GM18861 (cell line): ENCODE data around the gene SHH.
"Not testable (repeated sequence)": the region's sequence is repeated elsewhere in the genome, so short reads cannot be mapped to it uniquely, and the experiment has no call there.

Experiments
- ATAC-seq: cut with Tn5 transposase; IDR thresholded peaks from one replicate; pipeline ENCODE4 v1.9.1; 2021; ENCODE audit not compliant: unreplicated experiment

Gene SHH

DNA sequence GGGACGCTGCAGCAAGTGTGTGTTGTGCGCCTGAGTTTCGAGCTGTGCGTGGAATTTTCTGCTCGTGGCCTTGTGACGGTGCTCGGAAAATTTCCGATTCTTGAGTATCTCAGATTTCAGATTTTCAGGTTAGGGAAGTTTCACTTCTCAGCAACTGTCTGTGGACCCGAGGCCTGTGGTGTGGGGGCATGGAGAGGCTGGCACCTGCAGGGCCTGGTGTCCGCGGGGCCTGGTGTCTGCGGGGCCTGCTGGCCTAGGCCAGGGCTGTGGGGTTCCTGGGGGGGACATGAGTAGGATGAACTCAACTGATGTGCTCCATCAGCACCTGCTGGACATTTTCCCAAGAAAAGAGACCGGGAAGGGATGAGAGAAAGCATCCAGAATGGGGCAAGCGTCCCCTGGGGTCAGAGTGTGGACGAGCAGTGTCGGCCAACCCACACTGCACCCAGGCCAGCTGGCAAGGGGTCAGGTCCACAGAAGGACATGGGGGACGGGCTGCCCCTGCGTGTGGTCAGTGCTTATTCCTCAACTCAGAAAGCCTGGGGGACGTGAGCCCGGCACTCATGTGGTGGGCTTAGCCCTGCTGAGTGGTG is 31.3 kb upstream of the SHH start:
- ATAC-seq = no peak

DNA sequence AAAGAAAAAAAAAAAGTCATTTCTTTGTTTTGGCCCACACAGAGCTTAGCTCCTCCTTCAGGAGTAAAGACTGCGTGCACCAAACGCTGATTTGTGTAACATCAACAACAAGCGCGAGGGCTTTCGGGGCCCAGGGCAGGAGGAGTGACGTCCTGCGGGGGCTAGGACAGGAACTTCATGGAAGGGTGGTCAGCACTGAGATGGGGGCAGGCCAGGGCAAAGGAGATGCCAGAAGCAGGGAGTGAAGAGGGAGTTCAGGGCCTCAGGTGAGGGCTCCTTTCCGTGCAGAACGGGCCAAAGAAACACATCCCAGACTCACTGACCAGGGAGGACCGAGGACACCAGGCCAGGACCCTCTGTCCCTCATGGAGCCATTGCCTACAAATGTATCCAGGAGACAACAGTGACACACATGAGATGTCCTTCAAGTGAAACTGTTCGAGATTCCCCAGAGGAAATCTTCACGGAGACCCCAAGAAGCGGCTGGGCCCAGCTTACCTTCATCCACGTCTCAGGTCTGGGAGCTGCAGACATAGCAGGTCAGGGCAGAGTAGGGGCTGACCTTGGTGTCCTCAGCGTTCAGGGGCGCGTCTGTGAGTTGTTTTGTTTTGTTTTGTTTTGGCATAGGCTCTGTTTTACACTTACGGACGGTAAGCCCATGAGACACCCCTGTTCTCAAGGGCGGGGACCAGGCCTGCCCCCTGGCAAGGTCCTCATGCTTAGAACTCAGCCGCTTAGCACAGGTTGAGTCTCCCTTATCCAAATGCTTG is 30.4 kb upstream of the SHH start:
- ATAC-seq = no peak

DNA sequence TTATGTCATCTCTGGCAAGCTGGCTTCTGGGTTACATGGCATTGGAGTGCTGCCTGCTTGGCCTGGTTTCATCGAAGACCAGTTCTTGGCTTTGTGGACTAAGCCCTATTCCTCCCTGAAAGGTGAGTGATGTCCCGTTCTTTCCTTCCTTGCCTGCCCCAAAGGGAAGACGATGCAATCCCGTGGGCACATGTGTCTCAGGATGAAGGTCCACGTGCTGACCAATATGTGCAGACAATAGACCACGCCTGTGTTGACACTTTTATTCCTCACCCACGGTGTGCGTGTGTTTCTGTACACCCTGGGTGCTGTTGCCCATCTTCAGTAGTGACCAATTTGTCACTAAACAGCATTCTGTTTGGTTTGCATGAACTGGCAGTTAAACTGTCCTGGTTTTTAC is 28.6 kb upstream of the SHH start:
- ATAC-seq = no peak

DNA sequence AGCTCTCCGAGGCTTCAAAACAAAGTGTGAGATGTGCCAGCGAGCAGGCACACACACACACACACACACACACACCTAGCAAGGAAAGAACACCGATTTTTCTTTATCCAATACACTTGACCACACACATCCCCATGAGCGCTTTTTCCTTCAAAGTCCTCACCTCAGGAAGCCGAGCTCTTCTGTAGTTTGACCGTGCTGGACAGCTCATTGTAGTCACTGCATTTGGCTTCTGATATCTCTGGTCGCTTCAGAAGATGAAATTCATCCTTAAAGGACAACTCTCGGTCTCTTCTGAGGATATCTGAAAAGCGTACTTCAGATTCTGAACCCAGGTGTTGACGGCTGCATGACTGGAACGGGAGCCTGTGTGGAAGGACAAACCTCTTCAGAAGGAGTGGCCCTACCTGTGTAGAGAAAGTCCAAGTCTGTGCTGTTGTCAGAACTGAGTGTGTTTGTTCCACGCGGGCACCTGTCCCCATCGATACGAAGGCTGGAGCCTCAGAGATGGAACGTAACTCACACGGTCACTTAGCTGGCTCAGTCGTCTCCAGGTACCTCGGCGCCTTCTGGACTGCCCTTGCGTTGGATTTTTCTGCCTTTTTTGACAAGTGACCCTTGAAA is 28.1 kb upstream of the SHH start:
- ATAC-seq = no peak

DNA sequence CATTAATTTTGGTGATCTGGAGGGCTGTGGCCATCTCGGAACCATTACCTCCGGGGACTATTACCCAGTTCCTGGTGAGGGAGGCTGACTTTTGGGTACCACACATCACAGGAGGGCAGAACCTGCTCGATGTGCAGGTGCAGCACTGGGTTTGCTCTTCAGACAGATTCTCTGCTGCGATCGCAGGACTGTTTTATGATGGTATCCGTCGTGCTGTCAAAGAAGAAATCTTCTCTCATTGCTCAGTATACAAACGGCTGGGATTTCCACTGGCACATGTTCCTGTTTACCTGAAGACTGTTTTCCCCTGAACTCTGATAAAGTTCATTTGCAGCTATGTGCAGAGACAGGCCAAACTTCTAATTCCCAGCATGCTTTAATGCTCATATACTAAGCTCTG is 27.2 kb upstream of the SHH start:
- ATAC-seq = no peak

DNA sequence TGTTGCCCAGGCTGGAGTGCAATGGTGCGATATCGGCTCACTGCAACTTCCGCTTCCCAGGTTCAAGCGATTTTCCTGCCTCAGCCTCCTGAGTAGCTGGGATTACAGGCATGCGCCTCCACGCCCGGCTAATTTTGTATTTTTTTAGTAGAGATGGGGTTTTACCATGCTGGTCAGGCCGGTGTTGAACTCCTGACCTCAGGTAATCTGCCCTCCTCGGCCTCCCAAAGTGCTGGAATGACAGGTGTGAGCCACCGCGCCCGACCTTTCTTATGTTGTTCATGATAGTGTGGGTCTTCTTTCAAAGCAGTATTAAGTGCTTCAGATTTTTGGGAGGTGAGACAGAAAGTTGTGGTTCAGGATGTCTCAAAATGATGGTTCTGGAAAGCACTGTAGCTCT is 26.0 kb upstream of the SHH start:
- not testable (repeated sequence) for ATAC-seq

DNA sequence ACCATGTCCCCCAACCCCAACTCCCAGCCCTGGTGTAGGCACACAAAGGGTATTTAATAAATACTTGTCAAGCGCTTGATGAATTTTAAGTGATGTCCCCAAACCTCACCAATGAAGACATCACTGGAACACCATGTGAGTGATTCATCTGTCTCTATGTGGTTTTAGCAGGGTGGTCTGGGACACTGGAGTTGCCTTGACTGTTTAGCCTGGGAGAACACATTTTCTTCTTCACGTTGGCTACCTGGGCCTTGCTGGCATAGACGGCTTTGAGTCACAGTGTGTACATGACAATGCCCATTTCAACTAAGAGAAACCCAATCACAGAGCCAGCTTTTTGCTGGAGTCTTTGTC is 24.8 kb upstream of the SHH start:
- no peak for ATAC-seq

DNA sequence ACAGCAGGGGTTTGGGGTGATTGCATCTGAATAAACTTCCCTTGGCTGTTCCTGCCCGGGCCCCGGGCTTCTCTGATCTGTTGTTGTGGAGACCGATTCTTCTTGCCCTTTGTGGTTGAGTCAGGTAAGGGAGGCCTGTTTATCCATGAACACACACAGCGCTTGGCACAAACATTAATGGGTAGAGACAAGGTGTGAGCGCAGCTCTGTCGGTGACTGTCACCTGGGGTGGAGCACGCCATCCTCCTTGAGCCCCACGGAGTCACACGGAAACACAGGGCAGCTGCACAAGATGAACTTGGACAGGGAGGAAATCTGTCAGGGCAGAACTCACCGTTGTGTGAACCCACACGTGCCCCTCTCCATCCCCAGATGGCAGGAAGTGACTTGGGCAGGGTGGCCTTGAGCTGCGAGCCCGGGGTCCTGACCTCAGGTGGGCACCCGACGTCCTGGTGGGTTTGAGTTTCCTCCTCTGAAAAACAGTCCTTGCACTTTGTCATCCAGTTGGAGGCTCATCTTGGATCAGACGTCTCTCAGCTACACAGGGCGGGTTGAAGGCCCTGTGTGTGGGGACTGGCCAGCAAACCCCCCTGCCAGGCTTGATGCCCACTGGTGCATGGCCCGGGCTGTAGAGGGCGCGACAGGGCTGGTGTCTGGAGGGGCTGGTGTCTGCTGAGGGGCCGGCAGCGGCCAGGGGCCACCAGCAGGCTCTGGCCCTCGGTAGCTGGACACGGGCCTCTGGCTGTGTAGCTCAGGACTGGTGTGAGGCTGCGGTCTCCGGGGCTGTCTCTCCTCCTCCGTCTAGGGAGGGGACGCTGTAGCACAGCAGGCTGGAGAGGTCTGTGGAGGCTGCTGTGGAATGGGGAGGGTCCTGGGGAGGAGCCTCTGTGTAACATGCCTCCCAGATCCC is 24.2 kb upstream of the SHH start:
- ATAC-seq = no peak

DNA sequence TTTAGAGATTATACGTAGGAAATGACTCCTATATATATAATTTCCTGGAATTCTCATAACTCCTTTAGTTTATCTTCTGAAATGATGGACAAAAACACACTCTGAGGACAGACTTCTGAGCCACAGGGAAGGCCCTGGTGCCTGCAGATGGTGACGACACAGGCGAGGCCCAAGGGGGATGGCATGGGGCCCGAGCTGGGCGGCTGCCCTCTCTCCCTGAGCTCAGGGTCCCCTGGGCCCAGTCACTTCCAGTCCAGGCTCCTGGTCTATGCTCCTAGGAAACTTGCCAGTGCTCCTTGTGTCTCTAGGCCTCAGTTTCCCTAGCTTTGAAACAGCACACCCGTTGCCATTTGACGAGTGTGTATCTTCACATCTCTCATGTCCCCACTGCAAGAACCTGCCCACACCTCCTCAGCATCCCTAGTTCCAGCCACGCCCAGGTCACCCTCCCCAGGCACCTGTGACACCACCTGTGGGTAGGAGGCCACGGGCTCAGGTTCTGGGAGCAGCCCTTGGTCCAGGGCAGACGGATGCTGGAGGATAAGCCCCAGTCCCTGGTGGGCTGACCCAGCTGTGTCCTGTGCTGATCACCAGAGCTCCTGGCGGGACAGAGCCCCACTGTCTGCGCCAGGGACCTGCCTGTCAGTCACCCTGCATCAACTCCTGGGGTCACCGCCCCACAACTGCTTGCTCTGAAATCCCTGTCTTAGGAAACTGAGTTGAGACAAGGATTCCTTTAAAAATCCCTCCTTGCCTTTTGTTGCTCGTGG is 23.4 kb upstream of the SHH start:
- ATAC-seq = no peak

DNA sequence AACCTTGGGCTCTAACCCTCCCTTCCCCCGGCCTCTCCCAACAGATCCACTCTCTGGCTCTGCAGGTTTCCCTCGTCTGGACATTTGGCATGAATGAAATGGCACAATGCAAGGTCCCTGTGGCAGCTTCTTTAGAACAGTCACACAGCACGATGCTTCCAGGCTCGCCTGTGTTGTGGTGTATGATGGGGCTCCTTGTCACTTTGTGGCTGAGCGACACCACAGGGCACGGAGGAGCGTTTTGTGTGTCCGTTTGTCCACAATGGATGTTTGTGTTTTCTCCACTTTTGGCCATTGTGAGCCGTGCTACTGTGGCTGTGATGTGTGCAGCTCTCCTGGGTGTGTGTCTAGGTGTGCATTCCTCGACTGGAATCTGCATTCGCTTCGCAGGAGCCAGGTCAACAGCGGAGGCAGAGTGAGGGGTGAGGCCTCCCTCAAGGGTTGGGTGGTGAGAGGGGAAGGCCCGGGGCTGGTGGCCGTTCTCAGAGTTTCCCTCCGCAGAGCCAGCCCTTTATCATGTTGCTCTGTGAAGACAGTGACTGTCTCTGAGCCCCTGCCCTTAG is 22.3 kb upstream of the SHH start:
- no peak for ATAC-seq

DNA sequence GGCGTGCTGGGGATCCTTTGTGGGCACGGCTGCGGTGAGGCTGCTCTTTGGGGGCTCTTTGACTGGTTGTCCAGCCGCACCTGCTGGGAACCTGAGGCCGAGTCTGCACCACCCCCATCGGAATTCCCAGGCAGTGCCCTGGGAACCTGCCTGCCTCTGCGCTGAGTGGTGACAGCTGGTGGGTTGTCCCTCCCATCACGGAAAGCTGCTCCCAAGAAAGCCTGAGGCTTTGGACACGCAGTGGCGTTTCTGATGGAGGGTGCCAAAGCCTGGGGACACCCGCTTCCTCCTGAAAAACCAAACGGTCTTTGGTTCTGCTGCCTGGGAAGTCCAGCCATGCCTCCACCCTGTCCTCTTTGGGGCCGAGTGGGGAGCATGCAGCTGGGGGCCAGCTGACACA is 21.4 kb upstream of the SHH start:
- no peak for ATAC-seq

DNA sequence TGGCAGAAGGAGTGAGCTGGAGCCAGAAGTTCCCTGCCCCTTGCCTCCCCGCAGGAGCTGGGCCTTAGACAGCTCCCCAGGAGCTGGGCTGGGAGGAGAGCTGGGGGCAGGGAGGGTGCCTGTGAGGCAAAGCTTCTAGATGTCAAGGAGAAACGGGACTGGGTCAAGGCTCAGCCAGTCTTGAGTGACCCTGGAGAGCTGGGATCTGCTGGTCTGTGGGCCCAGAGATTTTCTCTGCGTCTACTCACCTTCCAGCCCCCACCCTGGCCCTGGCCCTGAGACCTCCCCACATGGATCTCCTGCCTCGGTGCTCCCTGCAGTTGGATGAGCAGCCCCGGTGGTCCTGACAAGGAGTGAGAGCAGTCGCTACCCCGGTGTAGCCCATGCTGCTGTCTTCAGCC is 20.3 kb upstream of the SHH start:
- ATAC-seq = no peak

DNA sequence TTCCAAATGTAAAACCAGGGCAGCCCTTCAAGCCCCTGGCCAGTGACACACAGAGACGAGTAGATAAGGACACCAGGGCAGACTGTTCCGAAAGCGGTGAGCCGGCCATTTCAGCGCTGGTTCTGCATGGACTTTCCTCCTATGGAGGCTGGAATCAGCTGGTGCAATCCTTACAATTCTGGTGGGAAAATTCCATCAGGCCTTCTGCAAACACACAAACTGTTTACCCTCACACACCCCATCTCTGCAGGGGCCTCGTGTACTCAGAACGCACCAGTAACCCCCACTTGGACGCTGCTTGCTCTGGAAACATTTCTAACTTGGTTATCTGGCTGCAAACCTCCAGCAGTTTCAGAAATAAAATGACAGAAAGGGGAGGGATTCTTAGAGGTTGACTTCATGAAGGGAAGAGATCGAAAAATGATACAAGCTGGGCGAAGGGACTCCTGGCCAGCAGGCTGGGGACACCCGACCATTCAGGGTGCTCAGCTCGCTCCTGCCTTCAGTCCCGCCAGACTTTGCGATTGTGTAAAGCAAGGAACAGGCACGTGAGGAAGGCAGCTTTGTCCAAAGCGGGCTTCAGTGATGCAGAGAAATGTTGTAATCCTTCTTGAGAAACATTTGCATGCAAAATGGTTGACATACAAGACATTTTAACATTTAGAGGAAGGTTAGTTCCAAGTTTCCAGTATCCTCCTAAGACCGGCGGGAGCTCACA is 19.7 kb upstream of the SHH start:
- no peak for ATAC-seq

DNA sequence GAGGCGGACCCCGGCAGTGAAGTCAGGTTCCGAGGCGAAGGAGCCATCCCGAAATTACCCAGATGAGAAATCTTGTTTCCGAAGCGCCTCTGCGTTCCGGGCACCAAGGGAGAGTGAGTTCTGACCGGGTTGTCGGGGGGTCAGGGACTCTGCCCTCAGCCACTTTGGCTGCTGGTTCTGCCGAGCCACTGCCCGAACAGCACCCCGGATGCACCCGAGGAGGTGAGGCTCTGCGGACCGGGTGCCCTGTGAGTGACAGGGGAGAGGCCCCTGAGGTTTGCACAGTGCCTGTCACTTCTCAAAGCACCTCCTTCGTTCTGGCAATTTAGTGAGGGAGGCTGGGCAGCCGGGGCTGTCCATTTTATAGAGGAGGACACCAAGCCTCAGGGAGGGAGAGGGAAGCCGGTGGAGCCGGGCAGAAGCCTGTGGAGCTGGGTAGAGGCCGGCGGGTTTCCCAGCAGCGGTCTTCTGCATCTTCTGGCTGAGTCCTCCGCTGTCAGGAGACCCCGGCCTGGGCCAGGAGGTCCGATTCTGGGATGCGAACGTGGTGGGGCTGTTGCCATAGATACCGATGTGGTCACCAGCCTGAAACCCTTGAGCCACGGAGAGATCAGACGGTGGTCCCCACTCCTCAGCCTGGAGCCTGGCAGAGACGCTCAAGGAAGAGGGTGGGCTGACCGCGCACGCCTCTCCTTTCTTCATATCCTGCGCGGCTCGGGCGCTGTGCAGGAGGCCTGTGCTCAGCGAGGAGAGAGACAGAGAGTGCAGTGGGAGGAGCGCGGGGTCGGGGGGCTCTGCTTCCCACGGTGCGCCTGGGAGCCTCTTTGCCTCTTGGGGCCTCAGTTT is 18.9 kb upstream of the SHH start:
- no peak for ATAC-seq

DNA sequence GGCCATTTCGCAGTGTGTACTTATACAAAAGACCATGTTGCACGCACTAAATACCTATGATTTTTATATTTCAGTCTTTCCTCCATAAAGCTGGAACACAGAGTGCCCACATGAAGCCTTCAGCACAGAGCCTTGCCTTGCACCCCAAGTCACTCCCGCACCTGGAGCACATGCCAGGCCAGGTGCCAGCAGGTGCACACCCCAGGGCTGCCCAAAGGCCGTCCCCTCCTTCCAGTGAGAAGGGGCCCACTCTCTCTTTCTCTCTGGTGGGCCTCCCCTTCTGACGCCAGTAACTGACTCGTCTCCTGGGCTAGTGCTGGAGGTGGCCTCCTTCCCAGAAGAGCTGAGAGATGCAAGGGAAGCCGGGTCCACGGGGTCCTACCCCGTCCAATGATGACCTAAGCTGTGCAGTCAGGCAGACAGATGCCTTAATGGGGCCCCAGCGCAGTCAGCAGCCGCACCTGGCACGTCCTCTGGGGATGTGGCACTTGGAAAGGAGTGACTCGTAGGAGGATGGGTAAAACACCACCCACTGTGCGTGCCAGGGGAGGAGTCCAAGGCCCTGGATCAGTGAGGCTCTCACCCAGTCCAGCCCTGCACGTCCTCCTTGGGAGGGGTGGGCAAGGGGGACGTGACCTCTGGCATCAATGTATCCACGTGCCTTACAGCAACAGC is 17.7 kb upstream of the SHH start:
- no peak for ATAC-seq

DNA sequence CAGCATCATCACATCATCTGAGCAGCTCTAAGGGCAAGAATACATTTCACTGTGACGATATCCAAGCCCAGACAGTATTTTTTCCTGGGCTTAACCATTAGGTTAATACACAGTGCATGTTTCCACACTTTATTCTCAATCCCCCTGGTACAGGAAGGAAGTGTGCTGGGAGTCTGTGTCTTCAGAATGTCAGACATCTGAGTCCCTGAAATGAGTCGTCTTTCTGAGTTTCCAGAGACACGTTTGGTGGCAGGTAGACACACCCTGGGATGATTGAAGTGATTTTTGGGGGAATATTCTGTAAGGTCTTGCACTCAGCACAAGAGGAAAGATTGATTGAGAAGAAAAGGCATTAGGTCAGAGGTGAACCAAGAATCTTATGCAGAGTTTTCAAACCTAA is 13.1 kb upstream of the SHH start:
- ATAC-seq = no peak

DNA sequence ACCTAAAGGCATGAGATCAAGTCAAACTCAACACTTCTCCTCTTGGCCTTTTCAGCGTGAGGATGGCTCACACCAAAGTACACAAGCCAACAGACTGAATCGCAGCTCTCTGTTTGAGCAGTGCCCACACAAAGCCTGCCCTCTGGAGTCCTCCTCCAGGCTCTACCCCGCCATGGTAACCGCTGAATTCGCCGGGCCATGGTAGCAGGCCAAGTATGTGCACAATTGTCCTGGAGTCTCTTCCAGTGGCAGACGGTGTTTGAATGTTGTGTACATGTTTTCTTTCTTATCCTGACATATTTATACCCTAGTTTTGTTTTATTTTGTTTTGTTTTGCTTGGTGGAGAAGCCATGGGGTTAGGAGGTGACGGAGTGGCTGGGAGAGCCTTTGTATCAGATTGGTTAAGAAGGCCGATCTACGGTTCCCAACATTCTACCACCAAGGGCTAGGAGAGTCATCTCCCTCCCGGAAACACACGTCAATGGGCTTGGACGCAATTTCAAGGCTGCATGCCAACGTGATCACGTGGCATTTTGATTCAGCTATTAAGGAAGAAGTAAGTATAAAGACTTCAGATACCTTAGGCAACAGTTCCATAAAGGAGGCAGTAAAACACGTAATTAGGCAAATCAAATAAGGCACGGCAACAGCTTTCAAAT is 12.1 kb upstream of the SHH start:
- ATAC-seq = no peak

DNA sequence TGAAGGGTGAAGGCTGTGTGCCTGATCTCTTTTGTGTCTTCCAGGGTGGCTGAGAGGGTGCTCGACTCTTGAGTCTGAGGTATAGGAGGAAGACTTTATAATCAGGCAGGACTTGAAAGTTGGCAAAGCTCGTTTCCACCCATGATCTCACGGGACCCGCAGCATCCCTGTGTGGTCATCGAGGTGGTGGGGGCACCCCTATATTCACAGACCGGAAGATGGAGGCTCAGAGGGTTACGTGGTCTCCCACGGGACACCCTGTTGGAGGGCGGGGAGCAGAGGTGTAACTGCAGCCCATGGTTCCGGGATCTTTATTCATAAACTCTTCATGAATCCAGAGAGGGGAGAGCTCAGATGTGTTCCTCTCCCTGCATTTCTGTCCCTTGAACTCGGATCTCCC is 9.6 kb upstream of the SHH start:
- no peak for ATAC-seq
